Lung microvascular endothelial cell (primary cell): ENCODE results near the gene FGF12. TPM values are rescaled to one million over a fixed set of nuclear protein-coding genes. Genes with fewer than 3 reads are reported as not detected.

Experiments
- DNase-seq, 2 donors: peaks; one replicate each; pipeline versions ENCODE4 v3.0.0 to v3.0.0-alpha.2; 2010; ENCODE audit warnings: low read depth in 2 of 2
- total RNA-seq: library from RNA; depleted of rRNA; stranded (reverse); fragments of >200 nt; gene quantifications from 2 replicates; pipeline ENCODE4 v1.2.1, GENCODE V29; 2014

The FGF12 gene
- total RNA-seq, 1 donor from 2014 or later: 1.6 TPM

DNA sequence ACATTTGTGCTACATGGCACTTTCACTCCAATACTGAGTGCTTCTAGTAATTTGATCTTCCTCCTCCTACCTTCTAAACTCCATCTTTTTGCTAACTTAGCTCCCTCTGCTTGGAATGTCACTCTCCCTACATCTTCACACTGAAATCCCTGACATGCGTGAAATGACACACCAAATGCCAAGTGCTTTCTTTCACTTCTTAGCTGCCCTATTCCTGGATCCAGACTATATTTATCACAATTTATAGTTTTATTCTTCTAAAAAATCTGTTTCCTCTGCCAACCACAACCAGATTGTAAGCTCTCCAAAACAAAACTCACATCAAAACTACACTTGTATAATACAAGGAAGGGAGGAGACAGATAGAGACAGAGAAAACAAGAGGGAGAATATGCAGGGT lies 387.3 kb downstream of the FGF12 start:
- DNase-seq: no peak

DNA sequence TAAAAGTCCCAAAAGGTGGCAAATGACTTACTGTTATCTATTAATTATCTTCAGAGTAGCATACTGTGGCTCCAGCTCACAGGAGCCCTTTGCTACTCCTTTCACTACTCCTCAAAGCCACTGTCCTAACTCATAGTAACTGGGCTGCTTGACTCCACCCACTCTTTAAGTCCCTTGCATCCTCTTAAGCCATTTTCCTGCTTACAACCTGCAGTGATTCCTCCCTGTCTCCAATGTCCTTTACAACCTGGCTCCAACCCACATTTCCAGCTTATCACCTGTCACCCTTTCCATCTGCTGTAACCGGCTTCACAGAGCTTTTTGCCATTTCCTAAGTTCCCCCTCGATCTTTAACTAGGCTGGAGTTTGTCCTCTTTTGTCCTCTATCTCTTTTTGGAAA lies 388.1 kb downstream of the FGF12 start:
- DNase-seq: no peak

DNA sequence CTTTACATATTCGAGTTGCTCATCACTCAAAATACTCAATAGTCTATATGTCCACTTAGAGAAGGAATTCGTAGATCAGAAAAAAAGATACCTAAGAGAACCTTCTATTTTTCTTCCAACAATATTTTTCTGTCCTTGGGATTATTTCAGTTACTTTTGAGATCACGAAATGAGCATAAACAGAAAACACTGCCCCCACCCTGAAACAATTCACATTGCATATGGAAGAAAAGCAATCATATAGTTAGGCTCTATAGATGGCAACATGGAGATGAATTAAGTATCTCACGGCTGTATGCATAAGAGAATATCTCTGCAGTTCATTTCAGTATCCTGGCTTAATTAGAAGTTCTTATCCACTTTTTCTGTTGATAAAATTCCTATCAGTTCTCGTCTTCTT lies 391.1 kb downstream of the FGF12 start:
- no peak for DNase-seq

- DNase-seq: no peak
Measured at GRCh38 chr3:192332386-192333291, 394.7 kb downstream of the FGF12 start.

- DNase-seq: peak in 1 of 2 donors; percentile 21
Measured at GRCh38 chr3:192331749-192332385, 395.5 kb downstream of the FGF12 start.

DNA sequence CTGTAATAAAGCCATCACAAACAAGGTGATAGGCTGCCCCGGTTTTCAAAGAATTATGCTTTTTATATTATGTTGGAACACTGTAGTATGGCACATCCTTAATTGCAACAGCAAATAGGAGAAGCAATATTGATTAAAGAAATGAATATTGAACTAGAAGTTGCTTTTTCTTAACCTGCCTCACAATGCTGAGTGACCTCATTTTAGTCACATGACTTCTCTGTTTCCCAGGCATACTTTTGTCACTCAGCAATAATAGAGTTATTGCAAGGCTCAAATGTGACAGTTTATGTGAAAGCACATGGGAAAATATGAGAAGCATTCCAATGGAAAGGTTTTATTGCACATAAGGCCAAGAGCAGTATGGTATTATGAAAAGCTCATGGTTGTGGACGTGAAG lies 400.7 kb downstream of the FGF12 start:
- no peak for DNase-seq

DNA sequence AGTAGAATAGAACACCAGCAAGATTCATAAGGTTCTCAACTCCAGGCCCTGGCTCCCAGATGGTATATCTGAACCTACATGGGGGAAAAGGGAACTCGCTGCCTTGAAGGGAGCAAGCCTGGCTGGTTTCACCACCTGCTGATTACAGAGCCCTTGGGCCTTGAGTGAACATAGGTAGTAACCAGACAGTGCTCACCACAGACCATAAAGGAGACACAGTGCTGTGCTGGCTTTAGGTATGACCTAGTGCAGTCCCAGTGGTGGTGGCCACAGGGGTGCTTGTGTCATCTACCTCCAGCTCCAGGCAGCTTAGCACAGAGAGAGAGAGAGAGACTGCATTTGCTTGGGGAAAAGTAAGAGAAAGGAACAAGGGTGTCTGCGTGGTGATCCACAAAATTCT lies 409.8 kb downstream of the FGF12 start:
- no peak for DNase-seq

- DNase-seq: no peak
Measured at GRCh38 chr3:192313605-192314004, 413.7 kb downstream of the FGF12 start.

GRCh38 chr3:192307631-192308030 lies 419.7 kb downstream of the FGF12 start:
- no peak for DNase-seq

GRCh38 chr3:192303235-192303634 lies 424.1 kb downstream of the FGF12 start:
- DNase-seq: peak in 1 of 2 donors; percentile 7

DNA sequence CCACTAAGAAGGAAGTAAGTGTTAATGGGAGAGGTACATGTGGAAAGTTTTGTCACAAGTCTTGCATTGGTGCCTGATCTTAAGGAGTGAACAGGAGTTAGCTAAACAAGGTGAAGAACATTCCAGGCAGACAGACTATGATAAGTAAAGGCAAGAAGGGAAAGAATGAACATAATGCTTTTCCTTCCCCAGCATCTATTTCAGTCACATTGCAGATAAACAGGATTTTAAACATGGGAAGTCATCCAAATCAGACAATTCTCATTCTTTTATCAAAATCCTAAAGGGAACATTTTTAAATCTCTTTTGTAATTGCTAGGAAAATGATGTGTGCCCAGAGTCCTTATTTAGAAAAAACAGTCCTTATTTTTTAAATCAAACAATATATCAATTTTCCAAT lies 424.6 kb downstream of the FGF12 start:
- no peak for DNase-seq

DNA sequence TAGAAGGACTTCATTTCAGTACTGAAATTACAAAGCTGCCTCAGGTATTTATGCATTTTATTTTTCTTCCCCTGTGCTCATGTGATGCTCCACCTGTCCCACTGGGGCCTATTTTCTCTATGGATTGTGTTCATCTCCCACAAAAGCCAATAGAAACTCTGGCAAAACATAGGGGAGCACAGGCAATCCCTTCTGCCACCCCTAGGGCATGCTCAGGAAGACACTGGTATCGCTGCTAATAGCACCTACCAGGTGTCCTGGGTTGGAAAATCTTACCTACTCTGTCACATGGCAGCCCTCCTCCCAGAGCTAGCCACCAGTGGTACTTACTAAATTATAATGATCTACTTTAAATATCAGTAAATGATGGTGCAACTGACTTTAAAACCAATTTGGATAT lies 427.4 kb downstream of the FGF12 start:
- no peak for DNase-seq

DNA sequence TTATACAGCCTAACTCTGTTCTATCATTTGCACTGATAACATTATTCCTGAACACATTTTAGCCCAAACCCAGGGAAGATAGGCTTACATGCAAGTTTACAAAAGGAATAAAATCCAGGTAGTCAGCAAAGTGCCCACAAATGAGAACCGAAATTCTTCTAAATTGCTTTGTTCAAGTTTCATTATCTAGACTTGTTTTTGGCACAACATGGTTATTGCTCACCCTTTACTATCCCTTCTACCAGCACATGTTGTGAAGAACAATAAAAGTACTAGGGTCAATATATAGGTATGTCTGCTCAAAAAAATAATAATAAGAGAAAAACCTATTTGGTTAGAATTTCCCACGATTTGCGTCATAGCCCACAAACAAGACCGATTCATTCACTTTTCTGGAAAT lies 430.5 kb downstream of the FGF12 start:
- DNase-seq: no peak

GRCh38 chr3:192284443-192285072 lies 442.8 kb downstream of the FGF12 start:
- no peak for DNase-seq

GRCh38 chr3:192281207-192281880 lies 446.0 kb downstream of the FGF12 start:
- no peak for DNase-seq

- no peak for DNase-seq
Measured at GRCh38 chr3:192279664-192280063, 447.7 kb downstream of the FGF12 start.

- no peak for DNase-seq
Measured at GRCh38 chr3:192277477-192277876, 449.9 kb downstream of the FGF12 start.

GRCh38 chr3:192275741-192276355 lies 451.5 kb downstream of the FGF12 start:
- DNase-seq: no peak

DNA sequence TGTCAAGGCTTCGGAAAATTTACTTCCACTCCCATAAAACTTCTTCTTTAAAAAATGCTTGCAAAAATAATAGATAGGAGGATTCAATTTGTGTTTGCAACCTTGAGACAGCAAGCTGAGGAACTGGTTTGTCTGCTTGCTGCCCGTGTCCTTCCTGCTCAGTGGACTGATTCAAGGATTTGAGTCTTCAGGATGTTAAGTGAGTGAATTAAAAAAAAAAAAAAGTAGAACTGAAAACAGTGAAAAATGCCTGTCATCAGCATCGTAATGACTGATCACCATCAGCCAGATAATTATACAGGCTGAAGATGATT lies 453.7 kb downstream of the FGF12 start:
- DNase-seq: no peak

DNA sequence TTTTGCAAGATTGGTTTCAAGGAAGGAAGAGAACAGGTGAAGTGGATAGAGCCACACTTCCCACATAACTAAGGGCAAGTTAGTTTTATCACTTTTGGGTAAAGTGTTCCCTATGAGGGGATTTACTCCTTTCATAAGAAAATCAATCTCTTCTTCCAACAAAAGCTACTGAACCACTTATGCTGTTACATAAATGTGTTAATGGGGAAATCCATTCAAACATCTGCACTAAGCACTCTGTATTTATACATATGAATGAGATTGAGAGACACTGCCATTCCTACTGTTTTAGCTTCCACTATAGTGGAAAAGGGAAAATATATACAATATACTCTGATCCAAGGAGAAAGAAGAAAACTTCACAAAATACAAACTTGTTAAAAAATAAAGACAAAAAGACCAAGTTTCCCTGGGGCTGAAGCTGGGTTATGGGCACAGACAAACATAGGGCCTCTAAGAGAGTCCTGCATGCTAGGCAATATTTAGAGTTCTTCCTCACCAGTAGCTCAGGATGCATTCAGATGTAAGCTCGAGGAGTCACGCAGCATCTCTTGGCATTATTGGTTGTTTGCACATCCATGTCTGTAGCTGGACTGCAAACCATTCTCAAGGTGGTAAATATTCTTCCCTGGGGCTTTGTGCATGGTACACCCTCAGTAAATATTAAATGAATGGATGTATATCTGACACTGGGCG lies 454.2 kb downstream of the FGF12 start:
- no peak for DNase-seq

DNA sequence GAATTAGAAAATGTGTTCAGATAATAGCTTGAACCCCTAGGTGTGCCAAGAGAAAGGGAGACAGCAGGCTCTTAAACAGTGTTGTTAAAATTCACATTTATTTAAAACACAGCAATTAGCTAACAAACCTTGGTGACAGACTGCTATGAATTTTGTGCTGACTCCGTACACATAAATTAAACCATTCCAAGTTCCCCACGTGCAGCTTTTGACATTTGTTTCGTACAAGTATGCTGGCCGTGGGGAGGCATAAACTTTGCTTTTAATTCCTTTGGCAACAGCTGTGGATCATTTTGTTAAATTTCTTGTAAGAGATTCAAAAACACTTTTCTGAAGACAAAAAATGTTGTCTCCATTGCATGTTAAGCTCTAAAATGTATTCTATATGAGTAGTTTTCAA lies 465.3 kb downstream of the FGF12 start:
- DNase-seq: no peak
